Activated T-helper 1 cell treated with Interleukin-2 at 50 U/mL for 16 hours (primary cell): ENCODE data around the gene TRHDE.
"Not testable (repeated sequence)": the region's sequence is repeated elsewhere in the genome, so short reads cannot be mapped to it uniquely, and the experiment has no call there.

Experiments
- DNase-seq: peaks from one replicate; pipeline ENCODE4 v3.0.0-alpha.2; 2020; ENCODE audit warnings: low read depth

Gene TRHDE

GRCh38 chr12:72631926-72632685 is 359.9 kb downstream of the TRHDE start:
- DNase-seq: no peak

DNA sequence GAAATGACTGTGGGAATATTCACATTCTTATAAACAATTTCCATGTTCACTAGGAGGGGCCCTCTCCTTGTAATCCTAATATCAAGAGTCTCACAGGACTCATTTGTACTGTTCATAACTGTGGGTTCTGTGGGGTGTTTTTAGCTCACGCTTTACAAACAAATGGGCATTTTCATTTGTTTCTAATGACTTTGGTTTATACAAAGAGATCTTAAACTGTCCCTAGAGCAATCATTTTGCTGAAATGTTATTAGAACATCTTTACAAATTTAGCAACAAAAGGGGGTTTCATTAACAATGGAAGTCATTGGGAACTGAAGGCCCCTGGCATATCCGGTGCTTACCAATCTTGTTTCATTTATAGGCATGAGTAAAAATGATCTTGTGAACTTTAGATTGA is 370.5 kb downstream of the TRHDE start:
- DNase-seq: no peak

DNA sequence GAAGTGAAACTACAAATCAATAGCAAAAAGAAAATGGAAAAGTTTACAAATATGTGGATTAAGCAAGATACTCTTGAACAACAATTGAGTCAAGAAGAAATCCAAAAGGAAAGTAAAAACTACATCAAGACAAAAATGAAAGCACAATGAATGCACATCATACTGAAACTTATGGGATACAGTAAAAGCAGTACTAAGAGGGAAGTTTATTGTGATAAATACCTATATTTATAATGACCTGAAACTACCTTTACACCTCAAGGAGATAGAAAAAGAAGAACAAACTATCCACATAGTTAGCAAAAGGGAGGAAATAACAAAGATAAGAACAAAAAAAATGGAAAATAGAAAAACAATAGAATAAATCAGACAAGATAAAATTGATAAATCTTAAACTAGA is 375.0 kb downstream of the TRHDE start:
- DNase-seq: no peak

- DNase-seq: no peak
Observed at GRCh38 chr12:72658615-72659014, 386.4 kb downstream of the TRHDE start.

- not testable (repeated sequence) for DNase-seq
Observed at GRCh38 chr12:72660174-72660573, 388.0 kb downstream of the TRHDE start.

GRCh38 chr12:72673853-72674252 is 401.7 kb downstream of the TRHDE start:
- DNase-seq: no peak

DNA sequence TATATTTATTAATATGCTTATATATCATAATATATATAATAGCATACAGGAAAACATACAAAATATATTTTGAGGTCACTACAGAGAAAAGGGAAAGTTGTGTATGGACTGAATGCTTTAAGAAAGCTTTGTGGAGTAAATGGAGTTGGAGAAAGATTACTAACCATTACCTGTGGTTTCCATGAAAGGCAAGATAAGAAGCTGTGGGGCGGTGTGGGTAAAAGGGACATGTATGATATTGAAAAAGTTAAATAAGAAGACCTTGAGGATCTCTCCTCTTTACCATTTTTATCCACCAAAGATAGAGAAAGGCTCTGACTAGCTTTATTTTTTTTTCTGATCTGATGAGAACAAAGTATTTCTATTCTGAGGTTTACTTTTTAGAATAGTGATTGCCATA is 404.4 kb downstream of the TRHDE start:
- no peak for DNase-seq

- DNase-seq: no peak
Observed at GRCh38 chr12:72677139-72677538, 405.0 kb downstream of the TRHDE start.

DNA sequence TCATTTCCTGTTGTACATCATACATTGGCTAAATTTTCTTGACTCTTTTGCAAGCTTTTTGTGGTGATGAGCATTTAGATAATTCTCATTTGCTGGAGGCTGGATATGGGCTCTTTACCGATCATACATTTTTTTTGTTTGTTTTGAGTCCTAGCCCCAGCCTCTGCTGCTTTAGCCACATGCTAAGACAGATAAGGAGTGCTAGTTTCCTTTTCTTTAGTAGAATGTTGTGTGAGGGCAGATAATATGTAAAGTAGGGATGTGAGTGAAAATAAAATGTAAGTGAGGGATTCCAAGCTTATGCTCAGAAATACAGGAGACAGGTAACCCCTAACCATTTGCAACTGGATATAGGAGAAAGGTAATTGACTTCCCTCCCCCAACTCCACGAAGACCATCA is 405.7 kb downstream of the TRHDE start:
- DNase-seq: no peak

DNA sequence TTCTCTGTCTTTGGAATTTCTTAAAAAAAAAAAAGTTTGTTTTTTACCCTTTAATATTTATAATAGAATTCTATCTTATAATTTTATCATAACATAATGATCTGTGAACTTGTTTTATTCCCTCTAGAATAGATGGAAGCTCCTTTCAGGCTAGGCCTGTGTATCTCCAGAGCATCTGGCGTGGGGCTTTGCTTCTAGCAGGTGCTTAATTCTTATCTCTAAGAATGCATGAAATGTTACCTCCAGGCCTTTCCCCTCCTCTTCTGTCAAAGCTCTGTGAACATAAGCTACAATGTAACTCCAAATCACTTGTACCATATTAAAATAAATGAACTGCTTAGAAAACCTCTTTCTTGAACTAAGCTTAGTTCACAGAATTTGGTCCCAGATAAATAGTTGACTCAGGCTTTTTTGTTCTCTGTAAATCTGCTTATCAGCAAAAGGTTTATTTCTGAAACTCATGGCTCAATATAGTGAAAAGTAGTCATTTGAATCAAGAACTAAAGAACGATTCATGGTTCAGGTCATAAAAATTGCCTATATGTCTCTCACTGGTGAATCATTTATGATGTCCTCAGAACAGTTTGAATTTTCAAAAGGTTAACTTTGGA is 407.1 kb downstream of the TRHDE start:
- DNase-seq: no peak

- no peak for DNase-seq
Observed at GRCh38 chr12:72681028-72681427, 408.9 kb downstream of the TRHDE start.

DNA sequence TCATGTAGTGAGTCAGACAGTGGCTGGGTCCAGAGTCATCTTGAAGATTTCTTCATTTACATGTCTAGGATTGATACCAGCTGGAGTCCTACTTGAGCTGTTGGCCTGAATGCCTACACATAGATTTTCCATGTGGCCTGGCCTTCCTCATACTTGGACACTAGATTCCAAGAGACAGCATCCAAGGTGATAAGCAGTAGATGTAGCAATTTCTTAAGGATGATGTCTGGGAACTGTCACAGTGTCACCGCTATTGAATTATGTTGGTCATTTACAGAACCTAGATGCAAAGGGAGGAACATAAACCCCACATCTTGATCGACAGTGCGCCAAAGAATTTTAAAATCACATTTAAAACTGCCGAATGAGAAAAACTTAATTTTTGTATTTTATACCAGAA is 412.3 kb downstream of the TRHDE start:
- no peak for DNase-seq

DNA sequence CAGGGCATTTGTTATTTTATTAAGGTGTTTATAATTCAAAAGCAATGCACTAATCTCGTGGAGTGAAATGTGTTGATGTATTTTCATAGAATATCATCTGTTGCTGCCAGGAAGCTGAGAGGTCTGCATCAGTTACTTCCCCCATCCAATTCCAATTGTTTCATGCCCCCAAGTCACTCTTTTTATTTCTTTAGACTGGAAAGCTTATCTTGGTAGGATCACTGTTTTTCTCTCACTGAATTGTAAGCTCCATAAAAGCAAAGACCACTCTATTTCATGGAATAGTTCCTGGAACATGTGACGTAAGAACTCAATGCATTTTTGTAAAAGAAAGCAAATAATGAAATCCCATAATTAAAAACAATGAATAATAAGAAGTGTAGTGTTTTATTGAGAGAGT is 420.2 kb downstream of the TRHDE start:
- DNase-seq: no peak

GRCh38 chr12:72694193-72694592 is 422.0 kb downstream of the TRHDE start:
- DNase-seq: no peak

DNA sequence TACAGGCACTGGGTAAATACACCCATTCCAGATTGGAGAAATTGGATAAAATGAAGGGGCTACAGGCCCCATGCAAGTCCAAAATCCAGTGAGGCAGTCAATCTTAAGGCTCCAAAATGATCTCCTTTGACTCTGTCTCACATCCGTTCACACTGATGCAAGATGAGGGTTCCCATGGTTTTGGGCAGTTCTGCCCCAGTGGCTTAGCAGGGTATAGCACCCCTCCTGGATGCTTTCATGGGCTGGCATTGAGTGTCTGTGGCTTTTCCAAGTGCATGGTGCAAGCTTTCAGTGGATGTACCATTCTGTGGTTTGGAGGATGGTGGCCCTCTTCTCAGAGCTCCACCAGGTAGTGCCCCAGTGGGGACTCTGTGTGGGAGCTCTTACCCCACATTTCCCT is 427.2 kb downstream of the TRHDE start:
- no peak for DNase-seq

DNA sequence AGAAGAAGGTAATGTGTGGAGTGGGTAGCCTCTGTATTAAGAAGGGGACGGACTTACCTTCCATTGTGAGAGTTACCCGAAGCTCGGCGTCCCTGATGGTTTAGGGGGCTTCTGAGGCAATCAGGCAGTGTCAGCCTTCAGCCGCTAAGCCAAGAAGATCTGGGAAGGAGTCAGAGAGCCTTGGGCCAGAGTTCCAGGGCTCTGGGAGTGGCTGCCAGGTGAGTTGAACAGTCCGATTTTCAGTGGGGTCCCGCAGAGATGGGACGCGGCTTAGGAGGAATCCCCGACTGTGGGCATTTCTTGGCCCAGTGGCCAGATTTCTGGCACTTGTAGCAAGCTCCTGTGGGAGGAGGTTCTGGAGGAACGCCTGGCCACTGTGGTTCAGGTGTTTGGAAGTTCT is 439.9 kb downstream of the TRHDE start:
- DNase-seq: not testable (repeated sequence)

- no peak for DNase-seq
Observed at GRCh38 chr12:72716221-72716620, 444.1 kb downstream of the TRHDE start.

- DNase-seq: no peak
Observed at GRCh38 chr12:72717036-72717435, 444.9 kb downstream of the TRHDE start.
